ENCODE data around the gene MGST3.
"Not testable (repeated sequence)": the region's sequence is repeated elsewhere in the genome, so short reads cannot be mapped to it uniquely, and the experiment has no call there.

Gene MGST3

DNA sequence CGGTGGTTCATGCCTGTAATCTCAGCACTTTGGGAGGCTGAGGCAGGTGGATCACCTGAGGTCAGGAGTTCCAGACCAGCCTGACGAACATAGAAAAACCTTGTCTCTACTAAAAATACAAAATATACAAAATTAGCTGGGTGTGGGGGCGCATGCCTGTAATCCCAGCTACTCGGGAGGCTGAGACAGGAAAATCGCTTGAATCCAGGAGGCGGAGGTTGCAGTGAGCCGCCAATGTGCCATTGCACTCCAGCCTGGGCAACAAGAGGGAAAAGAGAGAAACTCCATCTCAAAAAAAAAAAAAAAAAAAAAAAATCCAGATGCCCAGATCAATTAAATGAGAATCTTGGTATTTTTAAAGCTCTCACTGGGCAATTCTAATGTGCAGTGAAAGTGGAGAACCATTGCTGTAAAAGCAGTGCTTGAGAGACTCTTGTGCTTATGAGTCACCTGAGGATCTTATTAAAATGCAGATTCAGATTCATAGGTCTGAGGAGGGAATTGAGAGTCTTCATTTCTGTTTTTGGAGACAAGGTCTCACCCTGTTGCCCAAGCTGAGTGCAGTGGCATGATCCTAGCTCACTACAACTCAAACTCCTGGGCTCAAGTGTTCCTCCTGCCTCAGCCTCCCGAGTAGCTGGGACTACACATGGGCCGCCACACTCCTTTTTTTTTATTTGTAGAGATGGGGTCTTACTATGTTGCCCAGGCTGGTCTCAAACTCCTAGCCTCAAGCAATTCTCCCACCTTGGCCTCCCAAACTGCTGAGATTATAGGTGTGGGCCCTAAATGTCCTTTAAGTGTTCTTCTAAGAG, 27.9 kb downstream of the MGST3 start:
- not testable (repeated sequence) for DNase-seq

DNA sequence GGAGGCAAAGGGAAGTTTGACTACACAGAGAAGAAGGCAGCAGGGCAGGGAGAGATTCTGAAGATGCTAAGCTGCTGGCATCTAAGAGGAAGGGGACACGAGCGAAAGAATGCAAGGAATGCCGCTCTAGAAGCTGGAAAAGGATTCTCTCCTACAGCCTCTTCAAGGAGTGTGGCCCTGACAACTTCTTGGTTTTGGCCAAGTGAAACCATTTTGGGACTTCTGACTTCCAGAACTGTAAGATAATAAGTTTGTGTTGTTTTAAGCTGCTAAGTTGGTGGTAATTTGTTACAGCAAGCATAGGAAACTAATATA, 28.5 kb downstream of the MGST3 start:
- no peak for DNase-seq

DNA sequence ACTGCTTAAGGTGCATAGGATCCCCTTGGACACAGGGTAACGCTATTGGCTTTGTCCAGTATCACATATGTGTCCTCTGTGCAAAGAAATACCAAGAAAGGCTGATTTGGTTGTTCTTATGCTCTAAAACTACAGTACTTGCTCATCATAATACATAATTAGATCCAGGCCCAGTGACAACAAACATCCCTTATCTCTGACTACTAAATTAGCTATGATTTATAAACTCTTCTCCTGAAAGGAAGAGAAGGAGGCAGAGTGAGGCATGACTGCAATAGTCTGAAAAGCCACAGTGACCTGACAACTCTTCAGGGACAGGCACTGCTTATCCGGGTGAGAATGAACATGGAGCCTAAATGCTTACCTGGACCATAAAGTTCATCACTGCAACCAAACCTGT, 30.7 kb downstream of the MGST3 start:
- no peak for DNase-seq

DNA sequence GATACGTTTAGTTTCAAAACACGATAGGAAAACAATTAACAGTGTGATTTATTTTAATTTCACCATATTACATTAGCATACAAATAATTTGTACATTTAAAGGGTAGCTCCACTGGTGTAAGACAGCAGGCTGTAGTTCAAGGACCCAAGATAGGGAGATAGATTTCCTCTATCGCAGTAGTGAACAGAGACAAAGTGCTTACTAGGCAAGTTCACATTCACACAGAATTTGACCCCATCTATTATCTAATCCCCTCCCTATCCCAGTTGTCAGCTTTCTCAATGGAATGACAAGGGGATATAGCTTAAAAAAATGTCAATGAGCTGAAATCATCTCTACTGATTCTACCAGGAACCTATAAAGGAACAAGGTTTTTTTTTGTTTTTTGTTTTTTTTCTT, 31.2 kb downstream of the MGST3 start:
- no peak for DNase-seq

DNA sequence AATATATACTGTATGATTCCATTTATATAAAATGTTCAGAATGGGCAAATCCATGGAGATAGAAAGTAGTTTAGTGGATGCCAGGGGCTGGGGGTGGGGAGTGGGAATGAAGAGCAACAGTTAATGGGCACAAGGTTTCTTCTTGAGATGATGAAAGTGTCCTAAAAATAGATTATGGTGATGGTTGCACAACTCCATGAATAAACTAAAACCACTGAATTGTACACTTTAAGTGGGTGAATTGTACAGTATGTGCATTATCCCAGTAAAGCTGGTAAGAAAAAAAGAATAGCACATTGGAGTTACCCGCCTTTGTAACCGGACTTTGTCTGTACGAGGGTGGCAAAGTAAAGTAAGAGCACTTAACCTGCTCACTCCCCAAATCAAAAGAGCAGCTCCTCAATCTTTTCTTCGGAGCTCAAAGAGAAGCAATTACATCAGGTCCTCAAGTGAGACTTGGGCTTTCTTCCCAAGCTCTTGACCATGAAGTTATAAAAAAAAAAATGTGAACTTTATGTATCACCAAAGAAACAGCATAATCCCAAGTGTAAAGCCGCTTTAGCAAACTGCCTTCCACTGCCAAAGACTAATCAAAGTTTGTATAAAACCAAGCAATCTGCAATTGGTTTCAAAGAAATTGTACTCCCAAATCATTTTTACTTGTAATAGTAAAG, 35.3 kb downstream of the MGST3 start:
- DNase-seq, result no peak

DNA sequence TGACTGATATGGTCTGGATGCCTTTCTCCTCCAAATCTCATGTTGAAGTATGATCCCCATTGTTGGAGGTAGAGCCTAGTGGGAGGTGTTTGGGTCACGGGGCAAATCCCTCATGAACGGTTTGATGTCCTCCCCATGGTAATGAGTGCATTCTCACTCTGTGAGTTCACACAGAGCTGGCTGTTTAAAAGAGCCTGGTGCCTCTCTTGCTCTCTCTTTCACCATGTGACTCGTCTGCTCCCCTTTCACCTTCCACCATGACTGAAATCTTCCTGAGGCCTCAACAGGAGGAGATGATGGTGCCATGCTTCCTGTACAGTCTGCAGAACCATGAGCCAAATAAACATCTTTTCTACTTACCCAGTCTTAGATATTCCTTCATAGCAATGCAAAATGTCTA, 37.1 kb downstream of the MGST3 start:
- DNase-seq, result no peak

DNA sequence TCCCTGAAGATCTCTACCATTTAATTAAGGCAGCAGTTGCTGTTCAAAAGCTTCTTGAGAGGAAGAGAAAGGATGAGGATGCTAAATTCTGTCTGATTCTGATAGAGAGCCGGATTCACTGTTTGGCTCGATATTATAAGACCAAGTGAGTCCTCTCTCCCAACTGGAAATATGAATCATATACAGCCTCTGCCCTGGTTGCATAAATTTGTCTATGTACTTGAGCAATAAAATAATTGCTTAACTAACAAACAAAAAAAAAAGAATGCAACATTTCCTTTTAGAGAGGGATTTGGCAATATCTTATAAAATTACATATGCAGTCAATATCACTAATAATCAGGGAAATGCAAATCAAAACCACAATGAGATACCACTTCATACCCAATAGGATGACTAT, 40.5 kb downstream of the MGST3 start:
- DNase-seq, result no peak

DNA sequence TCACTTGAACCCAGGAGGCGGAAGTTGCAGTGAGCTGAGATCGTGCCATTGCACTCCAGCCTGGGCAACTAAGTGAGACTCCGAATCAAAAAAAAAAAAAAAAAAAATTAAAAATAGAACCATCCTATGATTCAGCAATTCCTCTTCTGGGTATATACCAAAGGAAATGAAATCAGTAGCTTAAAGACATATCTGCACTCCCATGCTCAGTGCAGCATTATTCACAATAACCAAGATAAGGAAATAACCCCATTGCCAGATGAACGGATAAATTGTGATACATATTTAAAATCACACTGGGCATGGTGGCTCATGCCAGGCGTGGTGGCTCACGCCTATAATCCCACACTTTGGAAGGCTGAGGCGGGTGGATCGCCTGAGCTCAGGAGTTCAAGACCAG, 43.6 kb downstream of the MGST3 start:
- DNase-seq, result no peak

DNA sequence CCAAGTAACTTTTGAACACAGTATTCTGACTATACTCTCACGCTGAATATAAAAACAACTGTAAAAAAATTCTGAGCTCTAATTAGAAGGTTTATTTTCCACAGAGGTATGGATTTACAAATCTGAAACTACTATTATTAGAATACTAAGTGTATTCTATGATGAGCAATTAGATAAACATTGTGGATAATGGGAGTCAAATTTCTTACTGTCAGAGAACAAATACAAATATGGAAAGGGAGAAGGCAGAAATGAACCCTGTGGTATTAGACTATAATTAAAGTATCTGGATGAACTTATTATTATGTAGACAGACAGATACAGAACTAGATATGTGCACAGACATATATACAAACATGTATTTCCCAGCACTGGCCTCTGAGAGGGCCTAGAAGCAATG, 44.8 kb downstream of the MGST3 start:
- no peak for DNase-seq

DNA sequence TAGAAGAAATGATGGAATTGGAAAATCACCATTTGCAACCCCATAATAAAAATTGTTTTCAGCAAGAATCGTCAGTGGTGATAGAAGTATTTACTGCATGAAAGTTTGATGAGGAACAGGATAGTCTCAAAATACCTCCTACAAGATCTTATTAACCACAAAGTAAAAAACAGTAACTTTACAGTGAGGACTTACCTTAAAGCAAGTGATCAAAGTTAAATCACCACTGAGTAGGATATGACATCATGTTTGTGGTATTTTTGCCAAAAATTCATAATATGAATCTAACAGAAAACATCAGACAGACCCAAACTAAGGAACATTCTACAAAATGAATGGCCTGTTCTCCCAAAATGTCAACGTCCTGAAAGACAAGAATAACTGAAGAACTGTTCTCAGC, 47.5 kb downstream of the MGST3 start:
- DNase-seq, result no peak

DNA sequence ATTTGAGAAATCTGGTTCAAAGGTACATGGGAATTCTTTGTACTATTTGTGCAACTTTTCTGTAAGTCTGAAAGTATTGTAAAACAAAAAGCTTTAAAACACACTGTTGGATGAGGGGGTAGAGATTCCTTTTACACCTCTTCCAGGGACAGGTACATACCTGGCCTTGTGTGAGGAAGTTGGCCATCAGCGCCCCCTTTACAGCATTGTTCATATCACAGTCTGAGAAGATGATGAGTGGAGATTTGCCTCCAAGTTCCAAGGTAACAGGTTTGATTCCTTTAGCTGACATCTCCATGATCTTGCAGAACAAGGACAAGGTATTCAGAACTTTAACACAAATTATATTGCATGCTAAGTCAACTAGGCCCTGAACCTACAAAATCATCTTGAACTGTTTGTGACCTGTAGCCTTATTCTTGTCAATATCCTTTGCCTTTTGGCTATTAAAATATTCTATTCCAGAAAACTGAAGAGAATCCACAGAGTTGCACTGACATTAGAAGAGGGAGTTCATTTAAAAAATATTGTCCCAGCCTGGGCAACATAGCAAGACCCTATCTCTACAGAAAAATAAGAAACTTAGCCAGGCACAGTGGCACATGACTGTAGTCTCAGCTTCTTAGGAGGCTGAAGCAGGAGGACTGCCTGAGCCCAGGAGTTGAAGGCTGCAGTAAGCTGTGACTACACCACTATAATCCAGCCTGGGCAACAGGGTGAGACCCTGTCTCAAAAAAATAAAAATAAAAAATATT, 48.4 kb downstream of the MGST3 start:
- no peak for DNase-seq

DNA sequence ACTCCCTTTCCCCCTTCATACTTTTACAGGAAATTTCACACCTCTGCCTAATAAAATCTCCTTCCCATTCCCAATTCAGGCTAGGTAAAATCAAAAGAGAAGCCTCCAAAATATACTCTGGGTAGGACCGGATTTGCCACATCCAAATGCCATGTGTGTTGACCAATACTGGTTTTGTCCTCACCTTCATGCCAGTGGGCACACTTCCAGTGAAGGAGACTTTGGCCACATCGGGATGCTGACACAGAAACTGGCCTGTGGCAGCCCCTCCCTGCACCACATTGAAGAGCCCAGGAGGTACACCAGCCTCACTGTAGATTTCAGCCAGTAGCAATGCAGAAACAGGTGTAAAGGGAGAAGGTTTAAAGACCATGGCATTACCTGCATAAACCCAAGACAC, 49.3 kb downstream of the MGST3 start:
- DNase-seq, result no peak

DNA sequence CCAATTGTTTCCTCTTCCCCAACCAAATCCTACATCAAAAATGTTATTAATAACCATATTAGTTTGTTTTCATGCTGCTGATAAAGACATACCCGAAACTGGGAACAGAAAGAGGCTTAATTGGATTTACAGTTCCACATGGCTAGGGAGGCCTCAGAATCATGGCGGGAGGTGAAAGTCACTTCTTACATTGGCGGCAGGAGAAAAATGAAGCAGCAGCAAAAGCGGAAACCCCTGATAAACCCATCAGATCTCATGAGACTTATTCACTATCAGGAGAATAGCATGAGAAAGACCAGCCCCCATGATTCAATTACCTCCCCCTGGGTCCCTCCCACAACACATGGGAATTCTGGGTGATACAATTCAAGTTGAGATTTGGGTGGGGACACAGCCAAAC, 49.7 kb downstream of the MGST3 start:
- DNase-seq, result not testable (repeated sequence)

DNA sequence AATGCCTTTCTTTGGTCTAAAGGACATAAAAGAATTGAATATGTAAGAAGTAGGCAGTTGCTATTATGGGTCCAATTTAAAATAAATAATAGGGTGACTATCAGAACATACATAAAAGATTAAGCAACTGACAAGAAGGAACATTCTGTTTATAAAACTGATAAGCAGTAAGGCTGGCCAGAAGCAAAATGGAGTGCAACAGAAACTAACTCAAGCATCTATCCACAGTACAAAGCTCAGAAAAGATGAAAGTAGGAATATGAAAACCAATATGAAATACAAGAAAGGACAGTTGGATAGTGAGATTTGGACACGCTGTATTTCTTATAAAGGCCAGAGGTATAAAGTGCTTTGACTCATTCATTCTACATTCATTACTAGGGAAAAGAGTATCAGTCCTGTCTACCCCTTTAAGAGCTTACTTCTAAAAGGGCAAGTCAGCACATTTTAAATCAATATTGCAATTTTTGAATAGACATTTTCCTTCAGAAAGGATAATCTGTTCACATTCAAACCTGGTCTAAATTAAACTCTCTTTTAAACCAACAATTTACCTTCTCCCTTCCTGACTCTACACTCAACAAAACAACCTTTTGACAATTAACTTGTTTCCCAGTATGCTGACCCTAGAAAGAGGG, 52.9 kb downstream of the MGST3 start:
- no peak for DNase-seq

DNA sequence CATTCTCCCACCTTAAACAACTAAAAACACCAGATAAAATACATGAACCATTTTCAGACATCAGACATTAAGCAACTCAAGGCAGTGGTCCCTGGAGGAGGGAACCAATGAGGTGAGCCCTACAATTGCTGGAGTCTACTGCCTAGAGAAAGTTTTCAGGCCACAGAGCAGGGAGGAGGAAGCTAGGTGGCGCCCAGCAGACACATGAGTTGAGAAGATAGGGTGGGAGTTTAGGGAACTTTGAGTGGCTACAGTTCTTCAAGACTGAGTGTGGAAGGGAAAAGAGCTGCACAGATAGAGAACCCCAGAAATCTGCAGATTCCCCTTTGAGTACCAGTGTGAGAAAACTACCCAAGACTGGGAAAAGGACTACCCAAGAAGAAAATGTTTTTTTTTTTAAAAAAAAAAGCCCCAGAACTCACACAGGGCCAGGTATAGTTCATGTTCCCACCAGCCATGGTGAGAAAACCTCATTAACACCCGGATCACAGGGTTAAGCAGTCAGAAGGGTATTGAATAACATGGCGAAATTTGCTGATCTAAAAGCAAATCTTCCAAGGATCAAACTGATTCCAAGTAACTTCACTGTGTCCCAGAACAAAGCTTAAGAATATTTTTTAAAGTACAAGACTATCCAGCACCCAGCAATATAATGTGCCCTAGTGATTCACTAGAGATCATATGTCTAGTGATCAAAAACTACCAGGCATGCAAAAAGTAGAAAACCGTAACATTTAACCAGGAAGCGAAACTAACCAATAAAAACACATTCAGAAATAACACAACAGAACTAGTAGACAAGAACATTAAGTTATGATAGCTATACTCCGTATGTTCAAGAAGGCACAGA, 55.3 kb downstream of the MGST3 start:
- DNase-seq, result peak in 1 of 5 donors; percentile 24

DNA sequence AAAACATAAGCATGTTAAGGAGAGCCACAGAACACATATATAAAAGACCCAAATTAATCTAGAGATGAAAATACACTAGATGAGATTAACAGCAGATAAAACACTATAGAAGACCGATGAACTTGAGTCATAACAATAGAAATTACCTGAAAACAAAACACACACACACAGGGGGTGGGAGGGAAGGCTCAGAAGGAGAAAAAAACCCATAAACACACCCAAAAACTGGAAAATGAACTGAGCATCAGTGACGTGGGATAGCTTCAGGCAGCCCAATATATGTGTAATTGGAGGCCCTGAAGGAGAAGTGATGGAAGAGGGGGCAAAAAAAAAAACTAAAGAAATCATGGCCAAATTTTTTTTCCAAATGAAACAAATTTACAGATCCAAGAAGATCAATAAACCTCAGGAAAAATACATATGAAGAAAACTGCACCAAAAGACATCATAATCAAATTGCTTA, 56.0 kb downstream of the MGST3 start:
- peak in 1 of 5 donors; percentile 20 for DNase-seq

DNA sequence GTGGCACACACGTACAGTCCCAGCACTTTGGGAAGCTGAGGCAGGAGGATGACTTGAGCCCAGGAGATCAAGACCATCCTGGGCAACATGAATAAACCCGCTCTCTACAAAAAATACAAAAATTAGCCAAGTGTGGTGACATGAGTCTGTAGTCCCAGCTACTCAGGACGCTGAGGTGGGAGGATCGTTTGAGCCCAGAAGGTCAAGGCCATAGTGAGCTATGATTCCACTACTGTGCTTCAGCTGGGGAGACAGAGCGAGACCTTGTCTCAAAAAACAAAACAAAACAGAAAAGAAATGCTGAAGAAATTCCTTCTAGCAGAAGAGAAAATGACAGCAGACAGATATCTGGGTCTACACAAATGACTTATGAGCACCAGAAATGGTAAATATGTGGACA, 57.0 kb downstream of the MGST3 start:
- DNase-seq, result no peak

DNA sequence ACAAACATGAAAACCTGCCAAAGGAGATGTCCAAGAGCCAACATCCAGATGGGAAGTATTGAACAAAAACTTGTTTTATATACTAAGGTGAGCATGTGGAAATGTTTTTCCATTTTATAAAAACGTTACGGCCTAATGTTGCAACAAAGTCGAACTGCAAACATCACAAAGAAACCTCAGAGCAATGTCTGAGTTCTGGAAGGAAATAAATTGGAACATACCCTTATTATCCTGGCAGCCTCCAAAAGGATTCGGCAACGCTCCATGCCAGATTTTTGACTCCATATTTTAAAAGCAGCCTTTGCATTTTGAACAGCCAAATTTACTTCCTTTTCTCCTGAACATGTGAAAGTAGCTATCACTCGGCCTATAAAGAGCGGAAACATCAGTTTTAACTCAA, 64.0 kb downstream of the MGST3 start:
- no peak for DNase-seq

DNA sequence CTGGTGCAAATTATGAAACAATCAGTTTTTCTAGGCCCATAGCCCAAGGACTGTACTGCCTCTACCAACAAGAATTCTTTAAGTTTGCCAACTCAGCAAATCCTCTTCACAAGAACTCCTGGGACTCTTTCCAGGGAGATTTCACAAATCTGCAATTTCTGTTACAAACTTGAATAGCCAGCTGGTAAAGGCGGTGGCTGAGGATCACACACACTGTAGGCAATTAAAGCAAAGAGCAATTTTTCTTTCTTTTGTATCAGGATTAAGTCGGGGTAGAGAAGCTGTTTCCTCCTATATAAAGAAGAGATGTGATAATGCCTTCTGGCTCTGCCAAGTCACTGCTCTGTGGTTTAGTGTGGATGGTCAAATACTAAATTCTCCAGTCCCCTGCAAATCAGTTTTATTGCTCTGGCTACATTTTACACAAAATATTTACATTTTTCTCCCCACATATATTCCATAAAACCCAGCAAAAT, 65.6 kb downstream of the MGST3 start:
- DNase-seq, result no peak

DNA sequence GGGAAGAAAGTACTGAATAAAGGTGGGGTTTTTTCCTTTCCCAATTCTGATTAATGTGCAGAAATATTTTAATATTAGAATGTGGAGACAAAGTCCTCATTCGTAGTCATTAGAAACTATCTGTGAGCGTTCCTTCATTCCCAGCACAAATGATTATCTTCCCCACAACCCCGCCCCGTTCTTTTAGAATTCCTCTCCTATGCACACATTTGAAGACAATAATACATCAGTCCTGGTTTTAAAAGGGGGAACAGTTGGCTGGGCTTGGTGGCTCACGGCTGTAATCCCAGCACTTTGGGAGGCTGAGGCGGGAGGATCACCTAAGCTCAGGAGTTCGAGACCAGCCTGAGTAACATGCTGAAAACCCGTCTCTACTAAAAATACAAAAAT, 66.5 kb downstream of the MGST3 start:
- DNase-seq, result no peak

DNA sequence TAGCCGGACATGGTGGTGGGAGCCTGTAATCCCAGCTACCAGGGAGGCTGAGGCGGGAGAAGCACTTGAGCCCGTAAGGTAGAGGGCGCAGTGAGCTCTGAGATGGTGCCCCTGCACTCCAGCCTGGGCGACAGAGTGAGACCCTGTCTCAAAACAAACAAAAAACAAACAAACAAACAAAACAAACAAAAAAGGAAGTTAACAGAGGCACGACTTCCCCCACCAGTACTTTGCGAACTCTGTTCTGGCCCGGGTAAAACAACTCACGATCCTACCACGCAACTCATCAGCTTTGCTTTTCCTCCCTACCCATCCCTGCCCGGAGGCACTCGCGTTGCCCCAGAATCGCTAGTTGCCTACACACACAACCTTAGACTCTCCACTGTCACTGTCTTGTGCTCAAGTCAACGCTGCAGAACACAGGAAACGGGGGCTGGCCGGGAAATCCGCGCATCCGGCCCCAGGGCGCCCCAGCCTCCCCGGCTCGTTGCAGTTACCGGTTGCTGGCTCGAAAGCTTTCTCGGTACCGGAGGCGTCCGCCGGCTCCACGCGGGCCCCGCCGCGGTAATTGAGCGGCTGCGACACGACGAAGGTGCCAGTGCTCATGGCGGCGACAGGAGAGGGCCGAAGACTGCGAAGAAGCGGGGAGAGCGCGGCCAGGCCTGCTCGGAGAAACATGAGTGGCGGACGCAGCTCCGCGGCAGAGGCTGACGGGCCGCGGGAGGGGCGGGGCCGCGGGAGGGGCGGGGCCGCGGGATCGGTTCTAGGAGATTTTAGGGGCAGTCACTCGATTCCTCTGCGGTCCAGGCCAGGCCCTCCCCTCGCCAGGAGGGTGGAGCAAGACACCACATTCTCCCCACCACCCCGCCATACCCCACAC, 67.1 kb downstream of the MGST3 start, which contains the start of gene ALDH9A1:
Gene ALDH9A1 (minus strand): TSS at position 682 of the 880 bp plus-strand sequence. CDS start 4 bp downstream, at position 678.
- DNase-seq, result peak; percentile 73 to 91 (median 80)
